Dermis microvascular lymphatic vessel endothelial cell (primary cell): ENCODE results near the gene HOPX. TPM values are rescaled to one million over a fixed set of nuclear protein-coding genes. Genes with fewer than 3 reads are reported as not detected.
A peak's percentile ranks its signal among the peaks of the same experiment; 100 is the strongest.
"Not testable (repeated sequence)": the region's sequence is repeated elsewhere in the genome, so short reads cannot be mapped to it uniquely, and the experiment has no call there.

Experiments
- DNase-seq, 2 donors: peaks; one replicate each; pipeline versions ENCODE4 v3.0.0 to v3.0.0-alpha.2; 2010; ENCODE audit warnings: low read depth in 2 of 2
- total RNA-seq: library from RNA; depleted of rRNA; stranded (reverse); fragments of >200 nt; gene quantifications from 2 replicates; pipeline ENCODE4 v1.2.1, GENCODE V29; 2014

The HOPX gene
- total RNA-seq, 1 donor from 2014 or later, result 7.6 TPM

- peak in 1 of 2 donors; percentile 47 for DNase-seq
These were observed 25.9 kb downstream of the HOPX start for GRCh38 chr4:56655209-56655626.

- peak in 1 of 2 donors; percentile 21 for DNase-seq
These were observed 26.9 kb downstream of the HOPX start for GRCh38 chr4:56654238-56654632.

- peak in 1 of 2 donors; percentile 76 for DNase-seq
These were observed 27.4 kb downstream of the HOPX start for GRCh38 chr4:56653461-56654237.

GRCh38 chr4:56652196-56652595 lies 28.9 kb downstream of the HOPX start:
- DNase-seq, result no peak

- DNase-seq, result no peak
These were observed 30.1 kb downstream of the HOPX start for GRCh38 chr4:56651056-56651350.

- DNase-seq, result no peak
These were observed 30.6 kb downstream of the HOPX start for GRCh38 chr4:56650262-56651055.

- no peak for DNase-seq
These were observed 31.4 kb downstream of the HOPX start for GRCh38 chr4:56649445-56650261.

GRCh38 chr4:56648824-56649151 lies 32.3 kb downstream of the HOPX start:
- DNase-seq, result no peak

- no peak for DNase-seq
These were observed 32.9 kb downstream of the HOPX start for GRCh38 chr4:56648021-56648823.

GRCh38 chr4:56646341-56646740 lies 34.8 kb downstream of the HOPX start:
- DNase-seq, result no peak

GRCh38 chr4:56643596-56643995 lies 37.5 kb downstream of the HOPX start:
- DNase-seq, result no peak

- DNase-seq, result peak in 1 of 2 donors; percentile 75
These were observed 39.5 kb downstream of the HOPX start for GRCh38 chr4:56641494-56642051.

- no peak for DNase-seq
These were observed 40.2 kb downstream of the HOPX start for GRCh38 chr4:56640621-56641493.

- no peak for DNase-seq
These were observed 43.3 kb downstream of the HOPX start for GRCh38 chr4:56637791-56638190.

GRCh38 chr4:56637154-56637553 lies 43.9 kb downstream of the HOPX start:
- no peak for DNase-seq

- DNase-seq, result not testable (repeated sequence)
These were observed 46.1 kb downstream of the HOPX start for GRCh38 chr4:56634954-56635353.

GRCh38 chr4:56633486-56633885 lies 47.6 kb downstream of the HOPX start:
- no peak for DNase-seq

GRCh38 chr4:56630876-56631666 lies 50.0 kb downstream of the HOPX start:
- DNase-seq, result no peak

- no peak for DNase-seq
These were observed 52.5 kb downstream of the HOPX start for GRCh38 chr4:56628592-56628991.
